ENCODE measurements around the gene DHRS7B. TPM values are rescaled to one million over a fixed set of nuclear protein-coding genes. Genes with fewer than 3 reads are reported as not detected.

DHRS7B gene
- total and polyA plus RNA-seq, 4 donors = 19.4 to 55.6 (median 31.7) TPM

- TF ChIP-seq CTCF (IDR thresholded peaks at IDR 0.05; ENCODE audit: control extremely low read depth, extremely low read depth) = no peak
- no peak for DNase-seq
Measured at GRCh38 chr17:21228111-21228510, 101.3 kb downstream of the DHRS7B start.

GRCh38 chr17:21228845-21229244 lies 102.1 kb downstream of the DHRS7B start:
- H3K36me3 ChIP-seq (ENCODE audit: control insufficient read depth in 4 of 4, insufficient read depth in 4 of 4, low read length in 4 of 4) = no peaks in the 10 kb centered on the region
- 66 to 88% methylated on average over 2 of the region's 2 CpGs for WGBS, 2 donors
- no peak overlapping the region for H3K27ac ChIP-seq (ENCODE audit: low read depth in 1 of 2, low read length in 1 of 2)
- peaks cover 0 to 6% (median 1%) of the 10 kb centered on the region in 4 donors for H3K9me3 ChIP-seq (ENCODE audit: control insufficient read depth in 4 of 4, insufficient read depth in 3 of 4, low read length in 3 of 4)
- no peak overlapping the region for H3K9ac ChIP-seq (ENCODE audit: insufficient read depth in 1 of 2, low read length in 2 of 2)
- H3K27me3 ChIP-seq (ENCODE audit: control insufficient read depth in 3 of 3, insufficient read depth in 3 of 3, low read length in 2 of 3) = no peaks in the 10 kb centered on the region
- DNase-seq (no peak), ATAC-seq (ENCODE audit: insufficient read depth, low FRiP score) (no peak)
- TF ChIP-seq CTCF (IDR thresholded peaks at IDR 0.05; ENCODE audit: control extremely low read depth, extremely low read depth) = no peak
- H3K4me1 ChIP-seq (ENCODE audit: control insufficient read depth in 5 of 5, insufficient read depth in 5 of 5, low read length in 5 of 5) = no peaks in the 10 kb centered on the region
- no peak overlapping the region for H3K4me3 ChIP-seq

More at GRCh38 chr17:21228111-21228510, 101.3 kb downstream of the DHRS7B start:
- Histone ChIP-seq H3K9me3 (ENCODE audit: control insufficient read depth in 4 of 4, insufficient read depth in 3 of 4, low read length in 3 of 4) (peaks cover 0 to 6% (median 0%) of the 10 kb centered on the region in 4 donors), H3K27me3 (ENCODE audit: control insufficient read depth in 3 of 3, insufficient read depth in 3 of 3, low read length in 2 of 3) (no peaks in the 10 kb centered on the region), H3K27ac (ENCODE audit: low read depth in 1 of 2, low read length in 1 of 2) (peak overlapping the region in 1 of 2 donors; percentile 23), H3K36me3 (ENCODE audit: control insufficient read depth in 4 of 4, insufficient read depth in 4 of 4, low read length in 4 of 4) (peaks cover 0 to under 1% (median 0%) of the 10 kb centered on the region in 4 donors), H3K9ac (ENCODE audit: insufficient read depth in 1 of 2, low read length in 2 of 2) (no peak overlapping the region), H3K4me3 (no peak overlapping the region), H3K4me1 (ENCODE audit: control insufficient read depth in 5 of 5, insufficient read depth in 5 of 5, low read length in 5 of 5) (no peaks in the 10 kb centered on the region)
- no peak for ATAC-seq (ENCODE audit: insufficient read depth, low FRiP score)
- WGBS, 2 donors = 50 to 74% methylated on average over 4 of the region's 4 CpGs

GRCh38 chr17:21231533-21231932 lies 104.8 kb downstream of the DHRS7B start:
- no peak for TF ChIP-seq CTCF (IDR thresholded peaks at IDR 0.05; ENCODE audit: control extremely low read depth, extremely low read depth)
- Histone ChIP-seq H3K27me3 (ENCODE audit: control insufficient read depth in 3 of 3, insufficient read depth in 3 of 3, low read length in 2 of 3) (no peaks in the 10 kb centered on the region), H3K9me3 (ENCODE audit: control insufficient read depth in 4 of 4, insufficient read depth in 3 of 4, low read length in 3 of 4) (peaks cover 0 to 6% (median 1%) of the 10 kb centered on the region in 4 donors), H3K36me3 (ENCODE audit: control insufficient read depth in 4 of 4, insufficient read depth in 4 of 4, low read length in 4 of 4) (no peaks in the 10 kb centered on the region), H3K9ac (ENCODE audit: insufficient read depth in 1 of 2, low read length in 2 of 2) (no peak overlapping the region), H3K27ac (ENCODE audit: low read depth in 1 of 2, low read length in 1 of 2) (no peak overlapping the region), H3K4me3 (no peak overlapping the region), H3K4me1 (ENCODE audit: control insufficient read depth in 5 of 5, insufficient read depth in 5 of 5, low read length in 5 of 5) (no peaks in the 10 kb centered on the region)
- 75 to 80% methylated on average over 6 of the region's 6 CpGs for WGBS, 2 donors
- DNase-seq = no peak
- ATAC-seq (ENCODE audit: insufficient read depth, low FRiP score) = no peak
